ENCODE data around the gene LTC4S. TPM values are rescaled to one million over a fixed set of nuclear protein-coding genes. Genes with fewer than 3 reads are reported as not detected.

The LTC4S gene
- total and polyA plus RNA-seq, 3 donors from 2014 or later, result 3.7 to 10.3 (median 4.8) TPM

GRCh38 chr5:179795863-179796833 is 2.4 kb downstream of the LTC4S start:
- Histone ChIP-seq H3K4me3 (peak overlapping the region; percentile 58 to 68), H3K27ac (peak overlapping the region; percentile 85 to 88), H3K4me1 (peaks cover 35% of the 10 kb centered on the region), H3K36me3 (ENCODE audit: low read depth, missing control alignments) (no peaks in the 10 kb centered on the region), H3K9me3 (no peaks in the 10 kb centered on the region), H3K27me3 (no peaks in the 10 kb centered on the region)
- TF ChIP-seq POLR2A (IDR thresholded peaks at IDR 0.05), result no peak
- peak; percentile 73 to 78 (median 74) for TF ChIP-seq CTCF (IDR thresholded peaks at IDR 0.05)
- WGBS, 2 donors, result 2% methylated on average over 15 to 72 of the region's 113 CpGs
- intact Hi-C loops (cut with DNase I; ENCODE audit: low total_unique reads), result no loop called here
- DNase-seq, result peak; percentile 79

GRCh38 chr5:179796877-179797608 is 3.3 kb downstream of the LTC4S start:
- peaks cover 37% of the 10 kb centered on the region for H3K4me1 ChIP-seq
- H3K9me3 ChIP-seq, result no peaks in the 10 kb centered on the region
- no peaks in the 10 kb centered on the region for H3K36me3 ChIP-seq (ENCODE audit: low read depth, missing control alignments)
- no peak for DNase-seq
- no peaks in the 10 kb centered on the region for H3K27me3 ChIP-seq
- peak overlapping the region in 1 of 2 donors; percentile 88 for H3K27ac ChIP-seq
- peak overlapping the region in 1 of 2 donors; percentile 68 for H3K4me3 ChIP-seq
- intact Hi-C loops (cut with DNase I; ENCODE audit: low total_unique reads), result no loop called here
- TF ChIP-seq CTCF (IDR thresholded peaks at IDR 0.05), result no peak
- TF ChIP-seq POLR2A (IDR thresholded peaks at IDR 0.05), result no peak
- WGBS, 2 donors, result 76 to 83% methylated on average over 16 to 21 of the region's 21 CpGs

DNA sequence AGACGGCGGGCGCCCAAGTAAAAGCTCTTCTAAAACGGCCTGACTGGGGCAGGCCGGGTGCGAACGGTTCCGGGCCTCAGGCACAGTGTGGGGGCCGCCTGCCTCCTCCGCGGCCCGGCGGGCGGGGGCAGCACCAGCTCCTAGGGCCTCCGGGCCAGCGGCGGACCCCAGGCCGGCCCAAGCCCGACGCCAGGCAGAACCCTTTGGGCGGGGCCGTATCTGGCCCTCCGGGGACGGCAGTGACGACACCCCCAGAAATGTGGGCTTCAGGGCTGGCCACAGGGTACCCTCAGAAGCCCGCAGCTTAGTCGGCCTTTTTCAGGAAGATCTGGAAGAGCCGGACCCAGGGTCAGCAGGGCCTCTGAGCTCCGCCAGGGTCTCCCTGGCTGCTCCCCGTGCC is 4.0 kb downstream of the LTC4S start:
- no peak for DNase-seq
- Histone ChIP-seq H3K9me3 (no peaks in the 10 kb centered on the region), H3K4me3 (no peak overlapping the region), H3K27ac (no peak overlapping the region), H3K27me3 (no peaks in the 10 kb centered on the region), H3K36me3 (ENCODE audit: low read depth, missing control alignments) (no peaks in the 10 kb centered on the region), H3K4me1 (peaks cover 44% of the 10 kb centered on the region)
- WGBS, 2 donors, result 82 to 91% methylated on average over 7 to 30 of the region's 30 CpGs
- intact Hi-C loops (cut with DNase I; ENCODE audit: low total_unique reads), result no loop called here
- TF ChIP-seq CTCF (IDR thresholded peaks at IDR 0.05) (no peak), POLR2A (IDR thresholded peaks at IDR 0.05) (no peak)

DNA sequence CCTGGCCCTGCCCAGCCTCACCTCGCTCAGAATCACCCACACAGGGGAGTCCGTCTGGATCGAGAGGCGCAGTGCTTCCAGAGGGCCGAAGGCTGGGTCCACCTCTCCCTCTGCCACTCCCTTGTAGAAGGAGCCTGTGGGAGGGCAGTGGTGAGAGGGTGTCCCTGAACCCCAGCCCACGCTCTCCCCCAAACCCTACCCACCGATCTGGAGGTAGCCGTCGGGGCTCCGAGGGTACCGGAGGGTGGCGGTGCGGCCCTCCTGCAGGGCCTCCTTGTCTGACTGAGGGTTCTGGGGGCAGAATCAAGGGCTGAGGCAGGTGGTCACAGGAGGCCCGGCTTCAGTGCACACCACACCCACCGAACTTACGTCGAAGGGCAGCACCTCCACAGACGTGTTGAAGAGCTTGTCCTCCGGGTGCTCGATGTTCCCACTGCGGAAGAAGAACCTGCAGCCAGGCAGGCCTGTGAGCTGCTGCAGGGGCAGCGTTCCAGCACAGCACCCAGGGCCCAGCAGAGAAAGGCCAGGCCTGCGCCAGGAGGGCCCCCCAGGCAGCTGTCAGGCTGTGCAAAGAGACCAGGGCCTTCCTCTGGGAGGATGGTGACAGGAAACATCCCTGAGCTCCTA is 4.5 kb downstream of the LTC4S start:
- no peak for TF ChIP-seq CTCF (IDR thresholded peaks at IDR 0.05)
- no peak for TF ChIP-seq POLR2A (IDR thresholded peaks at IDR 0.05)
- Histone ChIP-seq H3K4me1 (peaks cover 44% of the 10 kb centered on the region), H3K9me3 (no peaks in the 10 kb centered on the region), H3K36me3 (ENCODE audit: low read depth, missing control alignments) (no peaks in the 10 kb centered on the region), H3K27me3 (no peaks in the 10 kb centered on the region), H3K4me3 (no peak overlapping the region), H3K27ac (no peak overlapping the region)
- no peak for DNase-seq
- intact Hi-C loops (cut with DNase I; ENCODE audit: low total_unique reads), result no loop called here
- 93 to 95% methylated on average over 3 to 22 of the region's 23 CpGs for WGBS, 2 donors
